WTC11 (cell line): ENCODE results near the gene ROBO1.

ENCODE experiments used
- CBFB ChIP-seq: sonication (generic); formaldehyde crosslinking; IDR thresholded peaks from 2 replicates; pipeline ENCODE4 v1.8.1; 2022; ENCODE audit warnings: mild to moderate bottlenecking, low read depth, missing genetic modification reagents
- CREM ChIP-seq: sonication (generic); formaldehyde crosslinking; IDR thresholded peaks from 2 replicates; pipeline ENCODE4 v1.8.1; 2022; ENCODE audit warnings: mild to moderate bottlenecking, missing genetic modification reagents, moderate library complexity
- CTCF ChIP-seq: fragments of 200-600 bp; IDR thresholded peaks from 2 replicates; pipeline ENCODE4 v1.8.0; 2022; ENCODE audit warnings: antibody characterized with exemption
- E2F4 ChIP-seq: sonication (generic); formaldehyde crosslinking; IDR thresholded peaks from 2 replicates; pipeline ENCODE4 v1.8.1; 2022; ENCODE audit warnings: low read depth, mild to moderate bottlenecking, moderate library complexity, missing genetic modification reagents, borderline replicate concordance
- FOXK1 ChIP-seq: sonication (generic); formaldehyde crosslinking; IDR thresholded peaks from 2 replicates; pipeline ENCODE4 v1.8.0; 2022; ENCODE audit warnings: mild to moderate bottlenecking, moderate library complexity, missing genetic modification reagents
- JUN ChIP-seq: sonication (generic); formaldehyde crosslinking; IDR thresholded peaks from 2 replicates; pipeline ENCODE4 v1.8.0; 2023; ENCODE audit warnings: mild to moderate bottlenecking, missing genetic modification reagents
- MAX ChIP-seq: sonication (generic); formaldehyde crosslinking; IDR thresholded peaks from 2 replicates; pipeline ENCODE4 v1.8.0; 2022; ENCODE audit warnings: mild to moderate bottlenecking, missing genetic modification reagents
- NR2C2 ChIP-seq: sonication (generic); formaldehyde crosslinking; IDR thresholded peaks from 2 replicates; pipeline ENCODE4 v1.8.0; 2022; ENCODE audit warnings: mild to moderate bottlenecking, missing genetic modification reagents
- SP1 ChIP-seq: sonication (generic); formaldehyde crosslinking; conservative IDR thresholded peaks from 2 replicates; pipeline ENCODE4 v1.8.1; 2022; ENCODE audit warnings: missing genetic modification reagents
- STAT6 ChIP-seq: sonication (generic); formaldehyde crosslinking; conservative IDR thresholded peaks from 2 replicates; pipeline ENCODE4 v1.8.1; 2023; ENCODE audit warnings: mild to moderate bottlenecking, low read depth, missing genetic modification reagents, moderate library complexity
- TP53 ChIP-seq: sonication (generic); formaldehyde crosslinking; IDR thresholded peaks from 2 replicates; pipeline ENCODE4 v1.8.1; 2023; ENCODE audit warnings: mild to moderate bottlenecking, missing genetic modification reagents
- USF2 ChIP-seq: sonication (generic); formaldehyde crosslinking; IDR thresholded peaks from 2 replicates; pipeline ENCODE4 v1.8.1; 2023; ENCODE audit warnings: mild to moderate bottlenecking, missing genetic modification reagents, moderate library complexity
- ZNF317 ChIP-seq: sonication (generic); formaldehyde crosslinking; IDR thresholded peaks from 2 replicates; pipeline ENCODE4 v1.8.1; 2023; ENCODE audit warnings: low read depth, mild to moderate bottlenecking, moderate library complexity, missing genetic modification reagents, borderline replicate concordance

- no peak for TF ChIP-seq MAX
- no peak for TF ChIP-seq SP1 (CRISPR knock-in tag)
- no peak for TF ChIP-seq CTCF
- no peak for TF ChIP-seq ZNF317 (CRISPR knock-in tag)
- no peak for TF ChIP-seq E2F4 (CRISPR knock-in tag)
- TF ChIP-seq USF2 (CRISPR knock-in tag), result no peak
- no peak for TF ChIP-seq CREM
- TF ChIP-seq JUN (CRISPR knock-in tag), result no peak
- TF ChIP-seq FOXK1 (CRISPR knock-in tag), result no peak
- no peak for TF ChIP-seq TP53 (CRISPR knock-in tag)
- no peak for TF ChIP-seq NR2C2
- no peak for TF ChIP-seq CBFB
- no peak for TF ChIP-seq STAT6 (CRISPR knock-in tag)
Observed at GRCh38 chr3:79230266-79230665, 537.5 kb downstream of the ROBO1 start.
